CD4-positive, alpha-beta memory T cell (primary cell): ENCODE results near the gene SMPDL3A. TPM values are rescaled to one million over a fixed set of nuclear protein-coding genes. Genes with fewer than 3 reads are reported as not detected.
"Not testable (repeated sequence)": the region's sequence is repeated elsewhere in the genome, so short reads cannot be mapped to it uniquely, and the experiment has no call there.

Experiments used
- CTCF ChIA-PET: fragments of 350-600 bp; sonication (Branson Sonifier 250); formaldehyde crosslinking; loops from one replicate; lab custom pipeline; 2021; ENCODE audit warnings: inconsistent platforms; ENCODE audit not compliant: partially characterized antibody; lab: Charles Lee
- POLR2A ChIA-PET: fragments of 350-600 bp; sonication (Branson Sonifier 250); formaldehyde crosslinking; loops from one replicate; lab custom pipeline; 2021; ENCODE audit not compliant: partially characterized antibody; lab: Charles Lee
- DNase-seq, 5 donors: peaks; one replicate each; pipeline versions ENCODE4 v3.0.0 to v3.0.0-alpha.2; 2020 to 2022; ENCODE audit warnings: mixed read lengths in 1 of 5
- H3K27ac ChIP-seq: one replicate; pipeline ENCODE4 v1.7.0; 2013; ENCODE audit warnings: low read depth, low read length
- H3K27me3 ChIP-seq: 2 replicates; pipeline ENCODE4 v1.7.0; 2013; ENCODE audit warnings: mild to moderate bottlenecking, low read length, moderate library complexity; ENCODE audit not compliant: insufficient read depth
- H3K36me3 ChIP-seq: 2 replicates; pipeline ENCODE4 v1.7.0; 2013; ENCODE audit warnings: mild to moderate bottlenecking, low read length, moderate library complexity; ENCODE audit not compliant: insufficient read depth
- H3K4me1 ChIP-seq: 2 replicates; pipeline ENCODE4 v1.7.0; 2013; ENCODE audit warnings: mild to moderate bottlenecking, low read length, moderate library complexity; ENCODE audit not compliant: insufficient read depth
- H3K4me3 ChIP-seq, 2 donors: one replicate each; pipeline ENCODE4 v1.7.0; 2013; ENCODE audit warnings: low read length in 2 of 2, mild to moderate bottlenecking in 1 of 2
- H3K9me3 ChIP-seq, 2 donors: one replicate each; pipeline ENCODE4 v1.7.0; 2013; ENCODE audit warnings: low read length in 2 of 2, control low read depth in 1 of 2; ENCODE audit not compliant: control insufficient read depth in 1 of 2
- H3K27ac Mint-ChIP-seq, 7 donors: one replicate each; pipeline ENCODE4 v1.8.0; 2020 to 2021; ENCODE audit warnings: mixed read lengths in 7 of 7, mild to moderate bottlenecking in 6 of 7, inconsistent platforms in 3 of 7, moderate library complexity in 3 of 7
- H3K27me3 Mint-ChIP-seq, 2 donors: one replicate each; pipeline ENCODE4 v1.8.0; 2020 to 2021; ENCODE audit warnings: mixed read lengths in 2 of 2
- H3K36me3 Mint-ChIP-seq, 2 donors: one replicate each; pipeline ENCODE4 v1.8.0; 2020 to 2021; ENCODE audit warnings: mixed read lengths in 2 of 2, inconsistent platforms in 1 of 2, mild to moderate bottlenecking in 1 of 2
- H3K4me1 Mint-ChIP-seq, 4 donors: one replicate each; pipeline ENCODE4 v1.8.0; 2020 to 2021; ENCODE audit warnings: mixed read lengths in 4 of 4, mild to moderate bottlenecking in 1 of 4
- H3K4me3 Mint-ChIP-seq, 8 donors: one replicate each; pipeline ENCODE4 v1.8.0; 2020 to 2021; ENCODE audit warnings: mixed read lengths in 8 of 8, mild to moderate bottlenecking in 7 of 8, moderate library complexity in 6 of 8, inconsistent platforms in 3 of 8
- H3K9me3 Mint-ChIP-seq, 8 donors: one replicate each; pipeline ENCODE4 v1.8.0; 2020 to 2021; ENCODE audit warnings: mixed read lengths in 8 of 8, mild to moderate bottlenecking in 5 of 8, inconsistent platforms in 3 of 8, moderate library complexity in 1 of 8
- intact Hi-C: fragments of 100-400 bp; cut with micrococcal nuclease; formaldehyde crosslinking; loops from one replicate; pipeline ENCODE4 v1.15.1; 2023
- polyA plus RNA-seq, 2 donors: library from polyadenylated mRNA; unstranded; fragments of 300-500 nt; fragmentation: Illumina TruSeq; gene quantifications; one replicate each; pipeline ENCODE4 v1.2.3, GENCODE V29; 2021
- total RNA-seq, 2 experiments: library from RNA; stranded (reverse); gene quantifications; one replicate each; pipeline ENCODE4 v1.2.3, GENCODE V29; 2021

The SMPDL3A gene, protein sequence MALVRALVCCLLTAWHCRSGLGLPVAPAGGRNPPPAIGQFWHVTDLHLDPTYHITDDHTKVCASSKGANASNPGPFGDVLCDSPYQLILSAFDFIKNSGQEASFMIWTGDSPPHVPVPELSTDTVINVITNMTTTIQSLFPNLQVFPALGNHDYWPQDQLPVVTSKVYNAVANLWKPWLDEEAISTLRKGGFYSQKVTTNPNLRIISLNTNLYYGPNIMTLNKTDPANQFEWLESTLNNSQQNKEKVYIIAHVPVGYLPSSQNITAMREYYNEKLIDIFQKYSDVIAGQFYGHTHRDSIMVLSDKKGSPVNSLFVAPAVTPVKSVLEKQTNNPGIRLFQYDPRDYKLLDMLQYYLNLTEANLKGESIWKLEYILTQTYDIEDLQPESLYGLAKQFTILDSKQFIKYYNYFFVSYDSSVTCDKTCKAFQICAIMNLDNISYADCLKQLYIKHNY
- total RNA-seq: not detected
- polyA plus RNA-seq: not detected

DNA sequence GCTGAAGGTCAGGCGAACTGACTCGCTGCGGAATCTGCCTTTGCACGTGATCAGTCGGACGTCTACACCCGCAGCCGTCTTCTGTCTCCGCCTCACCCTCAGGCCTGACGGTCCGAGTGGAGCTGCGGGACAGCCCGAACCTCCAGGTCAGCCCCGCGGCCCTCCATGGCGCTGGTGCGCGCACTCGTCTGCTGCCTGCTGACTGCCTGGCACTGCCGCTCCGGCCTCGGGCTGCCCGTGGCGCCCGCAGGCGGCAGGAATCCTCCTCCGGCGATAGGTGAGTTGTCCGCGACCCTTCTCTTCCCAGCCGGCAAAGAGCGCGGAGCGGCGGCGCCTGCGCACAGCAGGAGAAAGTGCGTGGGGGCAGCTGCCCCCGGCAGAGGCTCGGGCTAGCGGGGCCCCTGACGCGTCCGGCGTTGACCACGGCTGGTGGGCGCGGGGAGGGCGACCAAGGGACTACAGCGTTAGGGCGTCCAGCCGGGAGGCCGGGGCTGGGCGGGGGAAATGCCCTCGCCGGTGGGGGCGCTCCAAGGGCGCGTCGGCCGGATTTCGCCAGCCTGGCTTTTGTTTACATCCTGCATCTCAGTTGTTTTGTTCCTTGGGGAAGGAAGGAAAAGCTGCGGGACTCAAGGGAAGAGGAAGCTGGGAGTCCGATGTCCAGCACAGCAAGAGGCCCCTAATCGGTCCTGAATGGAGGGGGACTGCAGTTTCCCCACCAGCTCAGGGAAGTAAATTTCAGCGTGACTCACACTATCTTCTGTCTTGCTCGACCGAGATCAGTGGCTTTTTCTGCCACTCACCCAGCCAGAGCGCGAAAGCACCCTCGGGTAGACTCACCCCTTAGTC is at the start of gene SMPDL3A:
Gene SMPDL3A, plus strand, starts transcription at position 77 of the 846 bp plus-strand sequence. Its CDS starts 89 bp downstream, at position 166.
- CTCF ChIA-PET: no interaction called here
- H3K4me3 Mint-ChIP-seq: peak within 1 kb of the TSS; percentile 60 to 86 (median 72)
- DNase-seq: no peak
- no peak within 1 kb of the TSS for H3K27ac ChIP-seq
- intact Hi-C loops: no loop called here
- H3K27ac Mint-ChIP-seq: no peak within 1 kb of the TSS
- peaks cover 0 to 4% (median 0%) of the 10 kb centered on the region in 8 donors for H3K9me3 Mint-ChIP-seq
- no peaks in the 10 kb centered on the region for H3K36me3 Mint-ChIP-seq
- no peaks in the 10 kb centered on the region for H3K4me1 ChIP-seq
- H3K36me3 ChIP-seq: no peaks in the 10 kb centered on the region
- no peak within 1 kb of the TSS for H3K4me3 ChIP-seq
- peaks cover 5 to 22% (median 14%) of the 10 kb centered on the region in 4 donors for H3K4me1 Mint-ChIP-seq
- POLR2A ChIA-PET: no interaction called here
- no peaks in the 10 kb centered on the region for H3K9me3 ChIP-seq
- H3K27me3 ChIP-seq: peaks cover 5% of the 10 kb centered on the region
- peaks cover 30 to 31% of the 10 kb centered on the region in 2 donors for H3K27me3 Mint-ChIP-seq

DNA sequence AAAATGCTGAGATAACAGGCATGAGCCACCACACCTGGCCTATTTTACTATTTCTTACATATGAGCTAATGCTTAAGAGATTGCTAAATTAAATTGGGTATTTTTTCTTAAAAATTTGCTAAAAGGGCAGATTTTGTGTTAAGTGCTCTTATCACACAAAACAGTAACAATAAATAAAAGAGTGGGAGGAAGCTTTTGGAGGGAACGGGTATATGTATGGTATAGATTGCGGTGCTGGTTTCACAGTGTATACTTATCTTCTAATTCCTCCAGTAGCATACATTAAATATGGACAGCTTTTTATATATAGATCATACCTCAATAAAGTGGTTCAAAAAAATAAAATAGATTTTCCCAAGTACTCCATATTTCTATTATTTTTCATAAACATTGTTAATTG is 49.0 kb upstream of the SMPDL3A start:
- CTCF ChIA-PET: no interaction called here

DNA sequence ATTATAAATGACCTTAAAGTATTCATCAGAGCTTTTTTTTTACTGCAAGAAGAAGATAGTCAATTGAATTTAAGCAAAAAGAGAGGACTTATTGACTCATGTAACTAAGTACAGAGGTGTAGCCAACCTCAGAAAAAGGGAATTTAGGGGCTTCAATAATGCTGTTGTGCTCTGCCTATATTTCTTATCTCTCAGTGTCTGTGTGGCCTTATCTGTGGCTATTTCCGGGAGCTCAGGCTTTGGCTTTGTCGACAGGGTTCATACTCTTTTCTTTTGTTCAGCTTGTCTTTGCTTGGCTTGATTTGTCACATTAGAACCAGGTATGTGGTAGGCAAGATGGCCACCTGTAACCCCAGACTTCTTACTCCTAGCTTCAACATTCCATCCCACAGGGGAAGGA is 48.1 kb upstream of the SMPDL3A start:
- Mint-ChIP-seq H3K27me3 (peaks cover 0 to 5% of the 10 kb centered on the region in 2 donors), H3K27ac (no peak overlapping the region), H3K4me1 (no peaks in the 10 kb centered on the region), H3K4me3 (no peak overlapping the region), H3K36me3 (no peaks in the 10 kb centered on the region), H3K9me3 (no peaks in the 10 kb centered on the region)
- H3K4me1 ChIP-seq: no peaks in the 10 kb centered on the region
- CTCF ChIA-PET: interaction anchor here (0.7 kb wide), 1 partner anchor 10 kb away, joined by 3 read pairs; no protein-coding TSS in a partner anchor
- no peak for DNase-seq
- no peaks in the 10 kb centered on the region for H3K36me3 ChIP-seq
- intact Hi-C loops: no loop called here
- H3K9me3 ChIP-seq: no peaks in the 10 kb centered on the region
- H3K27me3 ChIP-seq: no peaks in the 10 kb centered on the region
- no peak overlapping the region for H3K4me3 ChIP-seq
- no peak overlapping the region for H3K27ac ChIP-seq
- POLR2A ChIA-PET: no interaction called here

More for the DNA sequence above, 49.0 kb upstream of the SMPDL3A start:
- Mint-ChIP-seq H3K27ac (no peak overlapping the region), H3K27me3 (peaks cover 0 to 5% of the 10 kb centered on the region in 2 donors), H3K9me3 (no peaks in the 10 kb centered on the region), H3K4me3 (no peak overlapping the region), H3K36me3 (no peaks in the 10 kb centered on the region), H3K4me1 (no peaks in the 10 kb centered on the region)
- POLR2A ChIA-PET: no interaction called here
- Histone ChIP-seq H3K4me1 (no peaks in the 10 kb centered on the region), H3K27me3 (no peaks in the 10 kb centered on the region), H3K36me3 (no peaks in the 10 kb centered on the region), H3K9me3 (no peaks in the 10 kb centered on the region), H3K27ac (no peak overlapping the region), H3K4me3 (no peak overlapping the region)
- intact Hi-C loops: no loop called here
- DNase-seq: no peak

DNA sequence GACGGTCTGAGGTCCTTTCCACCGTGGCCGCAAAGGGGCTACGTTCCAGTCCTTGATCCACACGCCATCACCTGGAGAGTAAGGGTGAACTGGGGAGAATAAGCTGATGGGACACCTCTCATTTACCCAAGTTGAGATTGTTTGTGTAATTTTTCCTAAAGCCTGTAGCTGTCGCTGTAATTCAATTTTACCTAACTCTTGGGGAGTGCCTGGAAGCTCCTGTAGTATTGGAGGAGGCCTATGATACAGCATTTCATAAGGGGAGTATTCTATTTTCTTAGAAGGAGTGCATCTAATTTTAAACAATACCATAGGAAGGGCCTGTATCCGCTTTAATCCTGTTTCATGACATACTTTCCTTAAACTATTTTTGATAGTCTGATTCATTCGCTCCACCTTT is 44.8 kb upstream of the SMPDL3A start:
- H3K9me3 Mint-ChIP-seq, intact Hi-C loops: not testable (repeated sequence)

DNA sequence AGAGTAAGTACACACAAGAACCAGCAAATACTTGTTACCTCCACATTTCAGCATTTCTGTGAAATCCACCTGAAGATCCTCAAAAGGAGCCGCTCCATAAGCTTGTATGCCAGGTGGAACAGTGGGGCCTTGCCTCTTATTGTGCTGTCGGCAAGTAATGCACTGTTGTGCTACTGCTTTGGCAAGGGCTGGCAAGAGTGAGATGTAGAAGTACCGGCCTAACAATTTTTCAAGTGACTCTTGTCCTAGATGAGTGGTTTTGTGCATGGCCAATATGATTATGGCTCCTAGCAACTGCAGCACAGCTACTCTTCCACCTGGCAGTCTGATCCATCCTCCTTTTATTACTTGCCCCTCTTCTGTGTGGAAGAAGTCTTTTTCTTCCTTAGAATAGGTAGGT is 44.2 kb upstream of the SMPDL3A start:
- H3K9me3 Mint-ChIP-seq, H3K27ac Mint-ChIP-seq, H3K9me3 ChIP-seq, intact Hi-C loops, POLR2A ChIA-PET, CTCF ChIA-PET, H3K4me1 Mint-ChIP-seq, H3K27me3 Mint-ChIP-seq, H3K4me1 ChIP-seq, H3K4me3 ChIP-seq, H3K36me3 Mint-ChIP-seq, H3K27me3 ChIP-seq, DNase-seq, H3K27ac ChIP-seq, H3K4me3 Mint-ChIP-seq, H3K36me3 ChIP-seq: not testable (repeated sequence)

More for the DNA sequence above, 44.8 kb upstream of the SMPDL3A start:
- POLR2A ChIA-PET, H3K4me1 Mint-ChIP-seq, H3K27ac ChIP-seq, H3K27ac Mint-ChIP-seq, DNase-seq, CTCF ChIA-PET, H3K4me1 ChIP-seq, H3K4me3 ChIP-seq, H3K36me3 Mint-ChIP-seq, H3K27me3 Mint-ChIP-seq, H3K27me3 ChIP-seq, H3K36me3 ChIP-seq, H3K9me3 ChIP-seq, H3K4me3 Mint-ChIP-seq: not testable (repeated sequence)

DNA sequence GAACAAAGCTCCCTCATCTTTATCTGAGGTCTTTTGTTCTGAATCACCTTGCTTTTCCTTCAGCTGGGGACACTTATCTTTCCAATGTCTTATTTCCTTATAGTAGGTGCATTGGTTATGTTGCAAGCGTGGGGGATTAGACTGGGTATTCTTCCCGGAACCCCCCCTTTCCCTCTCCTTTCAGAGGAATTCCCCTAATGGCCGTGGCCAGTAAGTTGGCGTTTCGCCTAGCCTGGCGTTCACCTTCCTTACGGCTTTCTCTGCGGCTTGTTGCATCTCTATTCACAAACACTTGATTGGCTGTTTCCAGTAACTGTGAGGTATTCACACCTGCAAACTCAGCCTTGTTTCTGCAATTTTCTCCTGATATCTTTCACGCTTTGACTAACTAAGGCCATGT is 42.4 kb upstream of the SMPDL3A start:
- Histone ChIP-seq H3K9me3 (no peaks in the 10 kb centered on the region), H3K36me3 (no peaks in the 10 kb centered on the region), H3K27ac (no peak overlapping the region), H3K4me3 (no peak overlapping the region), H3K4me1 (peaks cover 7% of the 10 kb centered on the region), H3K27me3 (no peaks in the 10 kb centered on the region)
- Mint-ChIP-seq H3K27ac (no peak overlapping the region), H3K4me1 (peaks cover 4 to 8% (median 7%) of the 10 kb centered on the region in 4 donors), H3K27me3 (peaks cover 0 to 7% of the 10 kb centered on the region in 2 donors), H3K4me3 (no peak overlapping the region), H3K9me3 (peaks cover 0 to 5% (median 2%) of the 10 kb centered on the region in 8 donors), H3K36me3 (no peaks in the 10 kb centered on the region)
- POLR2A ChIA-PET: no interaction called here
- intact Hi-C loops: no loop called here
- DNase-seq: no peak
- CTCF ChIA-PET: no interaction called here

DNA sequence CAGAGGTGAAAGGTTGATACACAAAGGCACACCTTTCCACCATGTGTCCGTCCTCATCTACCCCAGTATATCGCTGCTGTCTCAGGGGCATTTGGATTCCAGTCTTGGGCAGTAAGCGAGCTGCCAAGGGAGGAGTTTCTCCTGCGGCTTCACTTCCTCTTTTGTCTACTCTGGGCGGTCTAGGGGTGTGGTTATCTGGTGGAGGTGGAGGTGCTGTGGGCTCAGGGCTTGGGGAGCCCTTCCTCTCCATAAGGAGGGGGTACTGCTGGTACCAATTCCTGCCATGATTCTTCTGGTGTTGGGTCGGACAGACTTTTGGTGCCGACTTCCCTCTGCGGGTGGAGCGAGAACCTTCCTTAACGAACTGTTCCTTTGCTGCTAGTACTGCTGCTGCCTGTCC is 41.5 kb upstream of the SMPDL3A start:
- ChIA-PET POLR2A (no interaction called here), CTCF (no interaction called here)
- DNase-seq: no peak
- intact Hi-C loops: no loop called here
- H3K27me3 Mint-ChIP-seq: peaks cover 0 to 7% of the 10 kb centered on the region in 2 donors
- no peak overlapping the region for H3K27ac ChIP-seq
- no peaks in the 10 kb centered on the region for H3K36me3 ChIP-seq
- H3K9me3 Mint-ChIP-seq: peaks cover 0 to 5% (median 2%) of the 10 kb centered on the region in 8 donors
- H3K4me1 Mint-ChIP-seq: peaks cover 4 to 9% (median 8%) of the 10 kb centered on the region in 4 donors
- no peak overlapping the region for H3K27ac Mint-ChIP-seq
- H3K27me3 ChIP-seq: no peaks in the 10 kb centered on the region
- no peaks in the 10 kb centered on the region for H3K9me3 ChIP-seq
- no peak overlapping the region for H3K4me3 Mint-ChIP-seq
- no peak overlapping the region for H3K4me3 ChIP-seq
- no peaks in the 10 kb centered on the region for H3K36me3 Mint-ChIP-seq
- peaks cover 9% of the 10 kb centered on the region for H3K4me1 ChIP-seq
